Measurements from ENCODE around the gene CEP85L. TPM values are rescaled to one million over a fixed set of nuclear protein-coding genes. Genes with fewer than 3 reads are reported as not detected.

The CEP85L gene
- total RNA-seq, 1 experiment from 2014 or later: 4.9 TPM

DNA sequence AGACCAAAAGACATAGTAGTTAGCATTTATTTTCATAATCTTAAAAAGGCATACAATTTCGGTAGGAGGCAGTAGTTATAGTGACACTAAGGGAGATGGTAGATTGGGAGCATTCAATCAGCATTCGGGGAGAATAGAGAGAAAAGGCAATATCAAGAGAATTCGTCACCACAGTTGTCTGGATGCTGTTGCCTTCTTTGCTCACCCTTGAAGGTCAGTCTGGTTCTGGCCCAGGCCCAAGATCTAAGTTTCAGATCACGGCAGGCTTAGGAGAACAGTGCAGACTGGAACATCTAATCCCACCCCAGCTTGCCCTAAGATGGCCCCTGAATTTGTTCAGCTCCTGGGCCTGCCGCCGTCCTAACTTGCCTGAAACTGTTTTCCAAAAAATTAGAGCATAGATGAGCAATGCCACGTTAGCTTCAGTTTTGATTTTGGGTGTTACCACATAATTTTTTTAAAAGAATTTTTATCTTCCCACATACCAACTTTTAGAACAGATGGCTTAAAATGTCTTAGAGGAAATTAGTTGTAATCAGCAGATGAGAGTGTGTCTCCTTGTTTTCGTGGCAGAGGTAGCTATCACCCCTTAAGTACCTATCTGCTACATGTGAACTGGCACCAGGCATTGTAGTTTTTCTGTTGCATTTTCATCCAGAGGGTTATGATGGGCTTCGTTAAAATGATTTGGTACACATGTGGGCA, 8.3 kb upstream of the CEP85L start:
- Histone ChIP-seq H3K79me2 (ENCODE audit: insufficient read depth, low read length) (no peaks in the 10 kb centered on the region), H3K9me2 (ENCODE audit: insufficient read depth) (no peaks in the 10 kb centered on the region), H3K4me1 (ENCODE audit: control insufficient read depth in 1 of 2, insufficient read depth in 2 of 2, low read length in 2 of 2) (no peaks in the 10 kb centered on the region; a peak in 1 of 4 replicates), H3K36me3 (ENCODE audit: control insufficient read depth in 1 of 2, insufficient read depth in 2 of 2, low read length in 2 of 2) (no peaks in the 10 kb centered on the region), H2AFZ (ENCODE audit: low read depth, low read length, poor library complexity, severe bottlenecking) (no peak overlapping the region), H3K9ac (ENCODE audit: low read length) (no peak overlapping the region), H3K27ac (ENCODE audit: low read depth, low read length) (no peak overlapping the region), H4K20me1 (ENCODE audit: insufficient read depth) (no peaks in the 10 kb centered on the region), H3K4me2 (ENCODE audit: low read length) (no peak overlapping the region), H3K27me3 (ENCODE audit: insufficient read depth, low read length) (no peaks in the 10 kb centered on the region), H3K9me3 (ENCODE audit: control insufficient read depth in 1 of 2, insufficient read depth in 1 of 2, low read depth in 1 of 2, low read length in 2 of 2) (no peaks in the 10 kb centered on the region), H3K4me3 (replicated peaks in 1 of 2; ENCODE audit: low read depth in 1 of 2, low read length in 2 of 2) (no peak overlapping the region)
- no peak for ATAC-seq
- TF ChIP-seq ATF3 (IDR thresholded peaks at IDR 0.05) (no peak), ZFX (IDR thresholded peaks at IDR 0.05) (no peak), ELF1 (IDR thresholded peaks at IDR 0.05; ENCODE audit: borderline replicate concordance, low read depth) (no peak), SP1 (IDR thresholded peaks at IDR 0.05; ENCODE audit: low read depth) (no peak), CTCF (IDR thresholded peaks at IDR 0.05 in 2 of 3, conservative IDR thresholded peaks at IDR 0.05 in 1 of 3; ENCODE audit: borderline replicate concordance in 1 of 3, insufficient read depth in 1 of 3, low read depth in 2 of 3, low read length in 2 of 3) (no peak), EZH2phosphoT487 (IDR thresholded peaks at IDR 0.05; ENCODE audit: borderline replicate concordance) (no peak), JUND (IDR thresholded peaks at IDR 0.05) (no peak), EZH2 (IDR thresholded peaks at IDR 0.05) (no peak), YY1 (IDR thresholded peaks at IDR 0.05; ENCODE audit: extremely low read depth, insufficient replicate concordance, low read depth, low read length) (no peak), POLR2AphosphoS5 (IDR thresholded peaks at IDR 0.05; ENCODE audit: low read depth, low read length) (no peak)
- TF ChIP-seq, protein P1, sequence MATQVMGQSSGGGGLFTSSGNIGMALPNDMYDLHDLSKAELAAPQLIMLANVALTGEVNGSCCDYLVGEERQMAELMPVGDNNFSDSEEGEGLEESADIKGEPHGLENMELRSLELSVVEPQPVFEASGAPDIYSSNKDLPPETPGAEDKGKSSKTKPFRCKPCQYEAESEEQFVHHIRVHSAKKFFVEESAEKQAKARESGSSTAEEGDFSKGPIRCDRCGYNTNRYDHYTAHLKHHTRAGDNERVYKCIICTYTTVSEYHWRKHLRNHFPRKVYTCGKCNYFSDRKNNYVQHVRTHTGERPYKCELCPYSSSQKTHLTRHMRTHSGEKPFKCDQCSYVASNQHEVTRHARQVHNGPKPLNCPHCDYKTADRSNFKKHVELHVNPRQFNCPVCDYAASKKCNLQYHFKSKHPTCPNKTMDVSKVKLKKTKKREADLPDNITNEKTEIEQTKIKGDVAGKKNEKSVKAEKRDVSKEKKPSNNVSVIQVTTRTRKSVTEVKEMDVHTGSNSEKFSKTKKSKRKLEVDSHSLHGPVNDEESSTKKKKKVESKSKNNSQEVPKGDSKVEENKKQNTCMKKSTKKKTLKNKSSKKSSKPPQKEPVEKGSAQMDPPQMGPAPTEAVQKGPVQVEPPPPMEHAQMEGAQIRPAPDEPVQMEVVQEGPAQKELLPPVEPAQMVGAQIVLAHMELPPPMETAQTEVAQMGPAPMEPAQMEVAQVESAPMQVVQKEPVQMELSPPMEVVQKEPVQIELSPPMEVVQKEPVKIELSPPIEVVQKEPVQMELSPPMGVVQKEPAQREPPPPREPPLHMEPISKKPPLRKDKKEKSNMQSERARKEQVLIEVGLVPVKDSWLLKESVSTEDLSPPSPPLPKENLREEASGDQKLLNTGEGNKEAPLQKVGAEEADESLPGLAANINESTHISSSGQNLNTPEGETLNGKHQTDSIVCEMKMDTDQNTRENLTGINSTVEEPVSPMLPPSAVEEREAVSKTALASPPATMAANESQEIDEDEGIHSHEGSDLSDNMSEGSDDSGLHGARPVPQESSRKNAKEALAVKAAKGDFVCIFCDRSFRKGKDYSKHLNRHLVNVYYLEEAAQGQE (IDR thresholded peaks at IDR 0.05; ENCODE audit: low read depth): no peak
- ChIA-PET CTCF (no interaction called here), POLR2A (no interaction called here), RAD21 (ENCODE audit: low non-redundant PET in 1 of 2, low total read pairs in 2 of 2, uncharacterized antibody in 2 of 2, unreplicated experiment in 2 of 2) (no interaction called here)
- DNase-seq (ENCODE audit: low read depth, low spot score): no peak
- intact Hi-C loops (cut with micrococcal nuclease): loop anchor here (10.0 kb wide), 1 partner anchor 235 kb away; the partner anchor contains the start of gene ASF1A
- BruUV-seq (replicated peaks): no TSS peak

All from HCT116 (cell line).